ENCODE results near the gene FLVCR2. TPM values are rescaled to one million over a fixed set of nuclear protein-coding genes. Genes with fewer than 3 reads are reported as not detected.
A peak's percentile ranks its signal among the peaks of the same experiment; 100 is the strongest.

Gene FLVCR2
- total and polyA plus RNA-seq, 2 donors (not counting 1 experiment from before 2014, with no cell fraction given) = 7.0 to 7.3 TPM

- TF ChIP-seq CTCF (conservative IDR thresholded peaks at IDR 0.05 in 1 of 2, IDR thresholded peaks at IDR 0.05 in 1 of 2; ENCODE audit: low read depth in 1 of 2, low read length in 2 of 2) (no peak), EZH2 (IDR thresholded peaks at IDR 0.05; ENCODE audit: low read length, missing control alignments) (no peak)
- no peaks in the 10 kb centered on the region for H3K79me2 ChIP-seq (ENCODE audit: control insufficient read depth, insufficient read depth, low read length)
- no peak overlapping the region for H3K4me2 ChIP-seq (ENCODE audit: extremely low read depth, insufficient read depth, low read length)
- H4K20me1 ChIP-seq (ENCODE audit: control insufficient read depth, extremely low read depth, insufficient read depth, low read length) = no peaks in the 10 kb centered on the region
- peak overlapping the region; percentile 84 for H3K27ac ChIP-seq (ENCODE audit: insufficient read depth, low read length)
- H2AFZ ChIP-seq (ENCODE audit: low read length) = no peak overlapping the region
- H3K9me3 ChIP-seq (ENCODE audit: control insufficient read depth, insufficient read depth, low read depth, low read length) = no peaks in the 10 kb centered on the region
- H3K4me3 ChIP-seq (replicated peaks in 1 of 4; ENCODE audit: control extremely low read depth in 1 of 4, insufficient read depth in 1 of 4, low read depth in 3 of 4, low read length in 4 of 4) = no peak overlapping the region
- no peak for DNase-seq (ENCODE audit: low read depth in 2 of 2)
- H3K27me3 ChIP-seq (ENCODE audit: control insufficient read depth, insufficient read depth, low read length) = no peaks in the 10 kb centered on the region
- H3K36me3 ChIP-seq (ENCODE audit: control insufficient read depth, insufficient read depth, low read length) = peaks cover 10% of the 10 kb centered on the region
- H3K4me1 ChIP-seq (ENCODE audit: control insufficient read depth, extremely low read depth, insufficient read depth, low read length) = peaks cover 25% of the 10 kb centered on the region
- H3K9ac ChIP-seq (ENCODE audit: insufficient read depth, low read length) = no peak overlapping the region
Measured at GRCh38 chr14:75649773-75650172, 71.4 kb downstream of the FLVCR2 start.

- Histone ChIP-seq H4K20me1 (ENCODE audit: control insufficient read depth, extremely low read depth, insufficient read depth, low read length) (no peaks in the 10 kb centered on the region), H3K4me3 (replicated peaks in 1 of 4; ENCODE audit: control extremely low read depth in 1 of 4, insufficient read depth in 1 of 4, low read depth in 3 of 4, low read length in 4 of 4) (no peak overlapping the region), H3K9ac (ENCODE audit: insufficient read depth, low read length) (no peak overlapping the region), H2AFZ (ENCODE audit: low read length) (no peak overlapping the region), H3K9me3 (ENCODE audit: control insufficient read depth, insufficient read depth, low read depth, low read length) (no peaks in the 10 kb centered on the region), H3K36me3 (ENCODE audit: control insufficient read depth, insufficient read depth, low read length) (peaks cover 10% of the 10 kb centered on the region), H3K4me1 (ENCODE audit: control insufficient read depth, extremely low read depth, insufficient read depth, low read length) (peaks cover 21% of the 10 kb centered on the region), H3K27ac (ENCODE audit: insufficient read depth, low read length) (no peak overlapping the region), H3K27me3 (ENCODE audit: control insufficient read depth, insufficient read depth, low read length) (no peaks in the 10 kb centered on the region), H3K4me2 (ENCODE audit: extremely low read depth, insufficient read depth, low read length) (no peak overlapping the region), H3K79me2 (ENCODE audit: control insufficient read depth, insufficient read depth, low read length) (no peaks in the 10 kb centered on the region)
- TF ChIP-seq CTCF (conservative IDR thresholded peaks at IDR 0.05 in 1 of 2, IDR thresholded peaks at IDR 0.05 in 1 of 2; ENCODE audit: low read depth in 1 of 2, low read length in 2 of 2) (no peak), EZH2 (IDR thresholded peaks at IDR 0.05; ENCODE audit: low read length, missing control alignments) (no peak)
- DNase-seq (ENCODE audit: low read depth in 2 of 2) = no peak
Measured at GRCh38 chr14:75650253-75651058, 72.0 kb downstream of the FLVCR2 start.

- DNase-seq (ENCODE audit: low read depth in 2 of 2) = no peak
- Histone ChIP-seq H3K9ac (ENCODE audit: insufficient read depth, low read length) (no peak overlapping the region), H3K27ac (ENCODE audit: insufficient read depth, low read length) (no peak overlapping the region), H4K20me1 (ENCODE audit: control insufficient read depth, extremely low read depth, insufficient read depth, low read length) (no peaks in the 10 kb centered on the region), H2AFZ (ENCODE audit: low read length) (no peak overlapping the region), H3K27me3 (ENCODE audit: control insufficient read depth, insufficient read depth, low read length) (no peaks in the 10 kb centered on the region), H3K9me3 (ENCODE audit: control insufficient read depth, insufficient read depth, low read depth, low read length) (no peaks in the 10 kb centered on the region), H3K79me2 (ENCODE audit: control insufficient read depth, insufficient read depth, low read length) (no peaks in the 10 kb centered on the region), H3K4me3 (replicated peaks in 1 of 4; ENCODE audit: control extremely low read depth in 1 of 4, insufficient read depth in 1 of 4, low read depth in 3 of 4, low read length in 4 of 4) (no peak overlapping the region), H3K4me1 (ENCODE audit: control insufficient read depth, extremely low read depth, insufficient read depth, low read length) (peaks cover 2% of the 10 kb centered on the region), H3K36me3 (ENCODE audit: control insufficient read depth, insufficient read depth, low read length) (peaks cover 12% of the 10 kb centered on the region), H3K4me2 (ENCODE audit: extremely low read depth, insufficient read depth, low read length) (no peak overlapping the region)
- no peak for TF ChIP-seq CTCF (conservative IDR thresholded peaks at IDR 0.05 in 1 of 2, IDR thresholded peaks at IDR 0.05 in 1 of 2; ENCODE audit: low read depth in 1 of 2, low read length in 2 of 2)
- no peak for TF ChIP-seq EZH2 (IDR thresholded peaks at IDR 0.05; ENCODE audit: low read length, missing control alignments)
Measured at GRCh38 chr14:75653563-75653962, 75.1 kb downstream of the FLVCR2 start.

All from fibroblast of lung (primary cell).